Stimulated activated CD8-positive, alpha-beta memory T cell treated with anti-CD3 and anti-CD28 coated beads, Interleukin-4, amount 100 ng/mL, for 4 hours (primary cell): ENCODE measurements around the gene POLE.
"Not testable (repeated sequence)": the region's sequence is repeated elsewhere in the genome, so short reads cannot be mapped to it uniquely, and the experiment has no call there.

Experiments
- DNase-seq, 2 donors: peaks; one replicate each; pipeline ENCODE4 v3.0.0-alpha.2; 2020; ENCODE audit warnings: low read depth in 2 of 2, low spot score in 1 of 2

The POLE gene

GRCh38 chr12:132717531-132718387, 30.6 kb upstream of the POLE start:
- no peak for DNase-seq

- DNase-seq: no peak
Observed at GRCh38 chr12:132717011-132717410, 29.9 kb upstream of the POLE start.

GRCh38 chr12:132716356-132716755, 29.2 kb upstream of the POLE start:
- no peak for DNase-seq

- DNase-seq: no peak
Observed at GRCh38 chr12:132715874-132716273, 28.7 kb upstream of the POLE start.

GRCh38 chr12:132713123-132713522, 26.0 kb upstream of the POLE start:
- DNase-seq: no peak

GRCh38 chr12:132711080-132711843, 24.1 kb upstream of the POLE start:
- DNase-seq: no peak

- DNase-seq: peak; percentile 72 to 80
Observed at GRCh38 chr12:132710405-132711079, 23.4 kb upstream of the POLE start, which contains the start of gene PGAM5. TSS of gene PGAM5 (plus strand) at chr12:132710842. CDS start at chr12:132710877, 35 bp downstream.

- DNase-seq: no peak
Observed at GRCh38 chr12:132710043-132710404, 22.9 kb upstream of the POLE start.

- no peak for DNase-seq
Observed at GRCh38 chr12:132708150-132708549, 21.0 kb upstream of the POLE start.

- no peak for DNase-seq
Observed at GRCh38 chr12:132707241-132707640, 20.1 kb upstream of the POLE start.

GRCh38 chr12:132703641-132704040, 16.5 kb upstream of the POLE start:
- DNase-seq: no peak

- no peak for DNase-seq
Observed at GRCh38 chr12:132702640-132703039, 15.5 kb upstream of the POLE start.

- DNase-seq: no peak
Observed at GRCh38 chr12:132700212-132700822, 13.2 kb upstream of the POLE start.

- no peak for DNase-seq
Observed at GRCh38 chr12:132698341-132698740, 11.2 kb upstream of the POLE start.

- no peak for DNase-seq
Observed at GRCh38 chr12:132695431-132695830, 8.3 kb upstream of the POLE start.

GRCh38 chr12:132694888-132695287, 7.7 kb upstream of the POLE start:
- DNase-seq: not testable (repeated sequence)

GRCh38 chr12:132692030-132692429, 4.9 kb upstream of the POLE start:
- not testable (repeated sequence) for DNase-seq

- no peak for DNase-seq
Observed at GRCh38 chr12:132690112-132690511, 3.0 kb upstream of the POLE start.

- DNase-seq: no peak
Observed at GRCh38 chr12:132689227-132689626, 2.1 kb upstream of the POLE start.

- no peak for DNase-seq
Observed at GRCh38 chr12:132686825-132687210, 324 bp downstream of the POLE start.

- DNase-seq: no peak
Observed at GRCh38 chr12:132685400-132685799, 1.7 kb downstream of the POLE start.
